A549 treated with ZK216348 at 1 μM for 4 hours (cell line): ENCODE measurements around the gene GLI1. TPM values are rescaled to one million over a fixed set of nuclear protein-coding genes. Genes with fewer than 3 reads are reported as not detected.

Experiments
- total RNA-seq: library from RNA; stranded (reverse); fragments of 200-300 nt; extraction: Qiagen RNA extraction; gene quantifications from 5 replicates; pipeline ENCODE4 v1.2.3, GENCODE V29; 2022; ENCODE audit warnings: low read depth

The GLI1 gene
- 3.9 to 8.8 TPM (median 7.3 TPM) in 5 replicates for total RNA-seq

GRCh38 chr12:57459750-57460467 lies at the start of gene GLI1:
TSS of gene GLI1 (plus strand) at chr12:57459785. CDS start at chr12:57463692, 3,907 bp downstream.

GRCh38 chr12:57430931-57431566 lies 28.5 kb upstream of the GLI1 start, which contains the start of gene R3HDM2:
TSS of gene R3HDM2 (minus strand) at chr12:57431043. CDS start at chr12:57310428, 120,615 bp downstream.

GRCh38 chr12:57434517-57435223 lies 24.9 kb upstream of the GLI1 start, which contains the start of gene INHBC:
TSS of gene INHBC (plus strand) at chr12:57434784. CDS start at chr12:57434887, 103 bp downstream.

GRCh38 chr12:57454566-57455373 lies 4.8 kb upstream of the GLI1 start, which contains the start of gene INHBE:
TSS of gene INHBE (plus strand) at chr12:57455307. CDS start at chr12:57455537, 230 bp downstream.

GRCh38 chr12:57479376-57480115 lies 20.0 kb downstream of the GLI1 start, which contains the start of gene ARHGAP9:
TSS of gene ARHGAP9 (minus strand) at chr12:57479866. CDS start at chr12:57479406, 460 bp downstream.

GRCh38 chr12:57487597-57488401 lies 28.2 kb downstream of the GLI1 start, which contains the start of gene MARS1:
TSS of gene MARS1 (plus strand) at chr12:57488068. CDS start at chr12:57488091, 23 bp downstream.

GRCh38 chr12:57520053-57520818 lies 60.7 kb downstream of the GLI1 start, which contains the start of gene DDIT3:
TSS of gene DDIT3 (minus strand) at chr12:57520514. CDS start at chr12:57517406, 3,108 bp downstream.

Other genes with a start within 250 kb of the GLI1 start
- 2.7 to 6.3 TPM (median 5.1 TPM) in 5 replicates for gene NXPH4, start 243.0 kb upstream of the GLI1 start, total RNA-seq
- 92.0 to 137 TPM (median 126 TPM) in 5 replicates for gene SHMT2, start 230.1 kb upstream of the GLI1 start, total RNA-seq
- 0.17 to 0.68 TPM (median 0.36 TPM) in 5 replicates for gene STAC3, start 208.6 kb upstream of the GLI1 start, total RNA-seq
- gene R3HDM2, start 28.7 kb upstream of the GLI1 start, total RNA-seq: 8.3 to 11.7 TPM (median 9.0 TPM) in 5 replicates
- 0.07 TPM in 1 of 5 replicates, not detected in the others for gene INHBC, start 25.0 kb upstream of the GLI1 start, total RNA-seq
- gene INHBE, start 4.5 kb upstream of the GLI1 start, total RNA-seq: 0.07 to 0.11 TPM in 2 of 5 replicates, not detected in the others
- 0.53 to 1.2 TPM (median 0.91 TPM) in 4 of 5 replicates, not detected in the other for gene ARHGAP9, start 20.1 kb downstream of the GLI1 start, total RNA-seq
- gene MARS1, start 28.3 kb downstream of the GLI1 start, total RNA-seq: 126 to 186 TPM (median 138 TPM) in 5 replicates
- gene DDIT3, start 60.7 kb downstream of the GLI1 start, total RNA-seq: 28.7 to 36.1 TPM (median 31.0 TPM) in 5 replicates
- 15.4 to 28.9 TPM (median 27.5 TPM) in 5 replicates for gene MBD6, start 63.0 kb downstream of the GLI1 start, total RNA-seq
- gene DCTN2, start 87.4 kb downstream of the GLI1 start, total RNA-seq: 120 to 142 TPM (median 127 TPM) in 5 replicates
- gene KIF5A, start 90.3 kb downstream of the GLI1 start, total RNA-seq: 0.18 to 0.26 TPM (median 0.21 TPM) in 5 replicates
- 39.2 to 49.2 TPM (median 42.4 TPM) in 5 replicates for gene PIP4K2C, start 131.4 kb downstream of the GLI1 start, total RNA-seq
- 13.4 to 21.3 TPM (median 18.7 TPM) in 5 replicates for gene DTX3, start 145.0 kb downstream of the GLI1 start, total RNA-seq
- 4.1 to 7.7 TPM (median 6.0 TPM) in 5 replicates for gene ARHGEF25, start 151.7 kb downstream of the GLI1 start, total RNA-seq
- 27.2 to 51.6 TPM (median 49.2 TPM) in 5 replicates for gene B4GALNT1, start 173.4 kb downstream of the GLI1 start, total RNA-seq
- 109 to 127 TPM (median 117 TPM) in 5 replicates for gene OS9, start 234.3 kb downstream of the GLI1 start, total RNA-seq